WTC11 (cell line): Measurements from ENCODE around the gene SMPD1. TPM values are rescaled to one million over a fixed set of nuclear protein-coding genes. Genes with fewer than 3 reads are reported as not detected.
A peak's percentile ranks its signal among the peaks of the same experiment; 100 is the strongest.

Source experiments
- ATAC-seq: fragments of 200-7000 bp; cut with Tn5 transposase; 2 replicates; pipeline ENCODE4 v1.10.0; 2021; ENCODE audit warnings: mild to moderate bottlenecking, moderate library complexity
- CTCF ChIA-PET: fragments of 300-600 bp; sonication (Branson Sonifier 250); formaldehyde crosslinking; loops from one replicate; lab custom pipeline; 2021; ENCODE audit warnings: antibody characterized with exemption; lab: Charles Lee
- POLR2A ChIA-PET: fragments of 350-600 bp; sonication (Branson Sonifier 250); formaldehyde crosslinking; loops from one replicate; lab custom pipeline; 2021; ENCODE audit warnings: antibody characterized with exemption; lab: Charles Lee
- DNase-seq: peaks from one replicate; pipeline ENCODE4 v3.0.0; 2021; ENCODE audit warnings: low spot score
- H3K27ac Mint-ChIP-seq: 2 replicates; pipeline ENCODE4 v1.8.0; 2021; ENCODE audit warnings: mixed read lengths
- H3K27me3 Mint-ChIP-seq: 2 replicates; pipeline ENCODE4 v1.8.0; 2021; ENCODE audit warnings: low read depth, mild to moderate bottlenecking, moderate library complexity, mixed read lengths
- H3K36me3 Mint-ChIP-seq: 2 replicates; pipeline ENCODE4 v1.8.0; 2021; ENCODE audit warnings: mixed read lengths
- H3K4me1 Mint-ChIP-seq: 2 replicates; pipeline ENCODE4 v1.8.0; 2022; ENCODE audit warnings: mixed read lengths
- H3K4me3 Mint-ChIP-seq: 2 replicates; pipeline ENCODE4 v1.8.0; 2021; ENCODE audit warnings: mild to moderate bottlenecking, moderate library complexity, mixed read lengths
- H3K9me3 Mint-ChIP-seq: 2 replicates; pipeline ENCODE4 v1.8.0; 2021; ENCODE audit warnings: mixed read lengths
- CREB1 ChIP-seq: sonication (generic); formaldehyde crosslinking; IDR thresholded peaks from 2 replicates; pipeline ENCODE4 v1.8.0; 2023; ENCODE audit warnings: mild to moderate bottlenecking, missing genetic modification reagents
- GTF2I ChIP-seq: fragments of 250-450 bp; sonication (Bioruptor Pico); conservative IDR thresholded peaks from 2 replicates; pipeline ENCODE4 v1.4.0; 2021; ENCODE audit warnings: mild to moderate bottlenecking
- MYBL2 ChIP-seq: sonication (generic); formaldehyde crosslinking; IDR thresholded peaks from 2 replicates; pipeline ENCODE4 v1.8.1; 2023; ENCODE audit warnings: mild to moderate bottlenecking, moderate library complexity, missing genetic modification reagents
- NFYB ChIP-seq: sonication (generic); formaldehyde crosslinking; conservative IDR thresholded peaks from 2 replicates; pipeline ENCODE4 v1.8.0; 2022; ENCODE audit warnings: low read depth, missing genetic modification reagents
- NR1H2 ChIP-seq: sonication (generic); formaldehyde crosslinking; IDR thresholded peaks from 2 replicates; pipeline ENCODE4 v1.9.0; 2021; ENCODE audit warnings: mild to moderate bottlenecking, moderate library complexity, missing genetic modification reagents
- TEAD1 ChIP-seq: sonication (generic); formaldehyde crosslinking; IDR thresholded peaks from 2 replicates; pipeline ENCODE4 v1.8.0; 2022; ENCODE audit warnings: mild to moderate bottlenecking, missing genetic modification reagents
- ZNF138 ChIP-seq: sonication (generic); formaldehyde crosslinking; conservative IDR thresholded peaks from 2 replicates; pipeline ENCODE4 v1.8.1; 2022; ENCODE audit warnings: mild to moderate bottlenecking, moderate library complexity, missing genetic modification reagents
- ZNF396 ChIP-seq: fragments of 250-450 bp; sonication (Bioruptor Pico); IDR thresholded peaks from 2 replicates; pipeline ENCODE4 v1.8.0; 2021; ENCODE audit warnings: mild to moderate bottlenecking, moderate library complexity, borderline replicate concordance
- ZNF416 ChIP-seq: fragments of 250-450 bp; sonication (Bioruptor Pico); IDR thresholded peaks from 2 replicates; pipeline ENCODE4 v1.9.0; 2021; ENCODE audit warnings: mild to moderate bottlenecking, inconsistent platforms
- total RNA-seq: library from RNA; stranded (reverse); gene quantifications from 3 replicates; pipeline ENCODE4 v1.2.3, GENCODE V29; 2021
- TF ChIP-seq, protein P1 (sequence below): fragments of 250-450 bp; sonication (Bioruptor Pico); IDR thresholded peaks from 2 replicates; pipeline ENCODE4 v1.9.0; 2021; ENCODE audit warnings: mild to moderate bottlenecking, borderline replicate concordance
- TF ChIP-seq, protein P2 (sequence below): sonication (generic); formaldehyde crosslinking; IDR thresholded peaks from 2 replicates; pipeline ENCODE4 v1.8.1; 2022; ENCODE audit warnings: mild to moderate bottlenecking, missing genetic modification reagents, moderate library complexity, borderline replicate concordance
- TF ChIP-seq, protein P3 (sequence below): sonication (generic); formaldehyde crosslinking; IDR thresholded peaks from 2 replicates; pipeline ENCODE4 v1.8.1; 2022; ENCODE audit warnings: low read depth, missing genetic modification reagents, borderline replicate concordance
- TF ChIP-seq, protein P4 (sequence below): sonication (generic); formaldehyde crosslinking; IDR thresholded peaks from 2 replicates; pipeline ENCODE4 v1.8.1; 2022; ENCODE audit warnings: low read depth, mild to moderate bottlenecking, moderate library complexity, missing genetic modification reagents, borderline replicate concordance

Gene SMPD1
- total RNA-seq, 1 experiment from 2014 or later: 4.4 TPM

DNA sequence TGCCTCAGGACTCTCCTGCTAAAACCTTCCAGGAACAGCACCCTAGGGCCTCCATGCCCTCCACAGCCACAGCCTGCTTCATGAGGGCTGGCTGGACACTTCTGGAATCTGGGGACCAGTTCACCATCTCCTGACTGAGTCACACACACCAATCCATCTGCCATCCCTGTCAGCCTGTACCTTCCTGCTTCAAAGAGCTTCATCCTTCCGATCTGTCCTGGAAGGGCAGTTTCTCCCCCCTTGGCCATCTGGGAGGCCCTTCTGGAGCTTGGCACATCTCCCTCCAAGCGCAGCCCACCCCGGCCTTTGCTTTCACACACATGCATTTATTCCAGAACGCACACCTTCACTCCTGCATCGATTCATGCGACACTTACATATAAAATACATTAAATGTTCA lies 15.6 kb downstream of the SMPD1 start:
- ATAC-seq: no peak
- no peak for DNase-seq

DNA sequence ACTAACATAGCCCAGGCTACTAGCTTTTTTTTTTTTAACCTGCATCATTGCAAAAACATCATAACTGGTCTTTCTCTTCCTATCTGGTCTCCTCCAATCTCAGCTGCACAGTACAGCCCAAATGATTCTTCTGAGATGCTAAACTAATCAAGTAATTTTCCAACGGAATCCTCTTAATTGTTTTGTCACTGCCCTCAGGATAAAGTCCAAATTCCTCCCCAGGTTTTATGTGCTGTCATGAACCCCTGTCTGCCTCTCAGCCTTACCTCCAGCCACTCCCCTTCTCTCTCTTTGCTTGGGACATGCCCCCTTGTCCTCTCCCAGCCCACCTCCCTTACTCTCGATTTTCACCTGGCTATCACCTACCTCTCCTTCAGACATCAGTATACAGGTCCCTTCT lies 16.1 kb downstream of the SMPD1 start:
- ChIA-PET CTCF (interaction anchor here (1.0 to 2.4 kb wide), 5 partner anchors 16 to 125 kb away, joined by 3 to 23 read pairs (median 5); partner anchors contain the start of gene SMPD1), POLR2A (interaction anchor here (0.6 kb wide), 1 partner anchor 16 kb away, joined by 3 read pairs; the partner anchor contains the start of gene SMPD1)
- peaks cover 18% of the 10 kb centered on the region for H3K4me1 Mint-ChIP-seq
- H3K9me3 Mint-ChIP-seq: no peaks in the 10 kb centered on the region
- no peak overlapping the region for H3K27ac Mint-ChIP-seq
- ATAC-seq (no peak), DNase-seq (no peak)
- H3K36me3 Mint-ChIP-seq: no peaks in the 10 kb centered on the region
- H3K27me3 Mint-ChIP-seq: no peaks in the 10 kb centered on the region
- TF ChIP-seq ZNF138 (CRISPR knock-in tag): no peak
- no peak for TF ChIP-seq CREB1 (CRISPR knock-in tag)
- no peak for TF ChIP-seq GTF2I (CRISPR knock-in tag)
- TF ChIP-seq, protein P1, sequence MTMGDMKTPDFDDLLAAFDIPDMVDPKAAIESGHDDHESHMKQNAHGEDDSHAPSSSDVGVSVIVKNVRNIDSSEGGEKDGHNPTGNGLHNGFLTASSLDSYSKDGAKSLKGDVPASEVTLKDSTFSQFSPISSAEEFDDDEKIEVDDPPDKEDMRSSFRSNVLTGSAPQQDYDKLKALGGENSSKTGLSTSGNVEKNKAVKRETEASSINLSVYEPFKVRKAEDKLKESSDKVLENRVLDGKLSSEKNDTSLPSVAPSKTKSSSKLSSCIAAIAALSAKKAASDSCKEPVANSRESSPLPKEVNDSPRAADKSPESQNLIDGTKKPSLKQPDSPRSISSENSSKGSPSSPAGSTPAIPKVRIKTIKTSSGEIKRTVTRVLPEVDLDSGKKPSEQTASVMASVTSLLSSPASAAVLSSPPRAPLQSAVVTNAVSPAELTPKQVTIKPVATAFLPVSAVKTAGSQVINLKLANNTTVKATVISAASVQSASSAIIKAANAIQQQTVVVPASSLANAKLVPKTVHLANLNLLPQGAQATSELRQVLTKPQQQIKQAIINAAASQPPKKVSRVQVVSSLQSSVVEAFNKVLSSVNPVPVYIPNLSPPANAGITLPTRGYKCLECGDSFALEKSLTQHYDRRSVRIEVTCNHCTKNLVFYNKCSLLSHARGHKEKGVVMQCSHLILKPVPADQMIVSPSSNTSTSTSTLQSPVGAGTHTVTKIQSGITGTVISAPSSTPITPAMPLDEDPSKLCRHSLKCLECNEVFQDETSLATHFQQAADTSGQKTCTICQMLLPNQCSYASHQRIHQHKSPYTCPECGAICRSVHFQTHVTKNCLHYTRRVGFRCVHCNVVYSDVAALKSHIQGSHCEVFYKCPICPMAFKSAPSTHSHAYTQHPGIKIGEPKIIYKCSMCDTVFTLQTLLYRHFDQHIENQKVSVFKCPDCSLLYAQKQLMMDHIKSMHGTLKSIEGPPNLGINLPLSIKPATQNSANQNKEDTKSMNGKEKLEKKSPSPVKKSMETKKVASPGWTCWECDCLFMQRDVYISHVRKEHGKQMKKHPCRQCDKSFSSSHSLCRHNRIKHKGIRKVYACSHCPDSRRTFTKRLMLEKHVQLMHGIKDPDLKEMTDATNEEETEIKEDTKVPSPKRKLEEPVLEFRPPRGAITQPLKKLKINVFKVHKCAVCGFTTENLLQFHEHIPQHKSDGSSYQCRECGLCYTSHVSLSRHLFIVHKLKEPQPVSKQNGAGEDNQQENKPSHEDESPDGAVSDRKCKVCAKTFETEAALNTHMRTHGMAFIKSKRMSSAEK (CRISPR knock-in tag): no peak
- H3K4me3 Mint-ChIP-seq: no peak overlapping the region

More for the DNA sequence above, 15.6 kb downstream of the SMPD1 start:
- no peaks in the 10 kb centered on the region for H3K9me3 Mint-ChIP-seq
- H3K27me3 Mint-ChIP-seq: no peaks in the 10 kb centered on the region
- H3K36me3 Mint-ChIP-seq: no peaks in the 10 kb centered on the region
- TF ChIP-seq NFYB (CRISPR knock-in tag) (no peak), ZNF396 (no peak), GTF2I (CRISPR knock-in tag) (no peak), ZNF138 (CRISPR knock-in tag) (no peak), NR1H2 (CRISPR knock-in tag) (no peak), MYBL2 (CRISPR knock-in tag) (no peak), TEAD1 (CRISPR knock-in tag) (no peak), ZNF416 (CRISPR knock-in tag) (no peak)
- TF ChIP-seq, protein P2, sequence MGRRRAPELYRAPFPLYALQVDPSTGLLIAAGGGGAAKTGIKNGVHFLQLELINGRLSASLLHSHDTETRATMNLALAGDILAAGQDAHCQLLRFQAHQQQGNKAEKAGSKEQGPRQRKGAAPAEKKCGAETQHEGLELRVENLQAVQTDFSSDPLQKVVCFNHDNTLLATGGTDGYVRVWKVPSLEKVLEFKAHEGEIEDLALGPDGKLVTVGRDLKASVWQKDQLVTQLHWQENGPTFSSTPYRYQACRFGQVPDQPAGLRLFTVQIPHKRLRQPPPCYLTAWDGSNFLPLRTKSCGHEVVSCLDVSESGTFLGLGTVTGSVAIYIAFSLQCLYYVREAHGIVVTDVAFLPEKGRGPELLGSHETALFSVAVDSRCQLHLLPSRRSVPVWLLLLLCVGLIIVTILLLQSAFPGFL (CRISPR knock-in tag): no peak
- TF ChIP-seq, protein P3, sequence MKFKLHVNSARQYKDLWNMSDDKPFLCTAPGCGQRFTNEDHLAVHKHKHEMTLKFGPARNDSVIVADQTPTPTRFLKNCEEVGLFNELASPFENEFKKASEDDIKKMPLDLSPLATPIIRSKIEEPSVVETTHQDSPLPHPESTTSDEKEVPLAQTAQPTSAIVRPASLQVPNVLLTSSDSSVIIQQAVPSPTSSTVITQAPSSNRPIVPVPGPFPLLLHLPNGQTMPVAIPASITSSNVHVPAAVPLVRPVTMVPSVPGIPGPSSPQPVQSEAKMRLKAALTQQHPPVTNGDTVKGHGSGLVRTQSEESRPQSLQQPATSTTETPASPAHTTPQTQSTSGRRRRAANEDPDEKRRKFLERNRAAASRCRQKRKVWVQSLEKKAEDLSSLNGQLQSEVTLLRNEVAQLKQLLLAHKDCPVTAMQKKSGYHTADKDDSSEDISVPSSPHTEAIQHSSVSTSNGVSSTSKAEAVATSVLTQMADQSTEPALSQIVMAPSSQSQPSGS: no peak
- TF ChIP-seq, protein P4, sequence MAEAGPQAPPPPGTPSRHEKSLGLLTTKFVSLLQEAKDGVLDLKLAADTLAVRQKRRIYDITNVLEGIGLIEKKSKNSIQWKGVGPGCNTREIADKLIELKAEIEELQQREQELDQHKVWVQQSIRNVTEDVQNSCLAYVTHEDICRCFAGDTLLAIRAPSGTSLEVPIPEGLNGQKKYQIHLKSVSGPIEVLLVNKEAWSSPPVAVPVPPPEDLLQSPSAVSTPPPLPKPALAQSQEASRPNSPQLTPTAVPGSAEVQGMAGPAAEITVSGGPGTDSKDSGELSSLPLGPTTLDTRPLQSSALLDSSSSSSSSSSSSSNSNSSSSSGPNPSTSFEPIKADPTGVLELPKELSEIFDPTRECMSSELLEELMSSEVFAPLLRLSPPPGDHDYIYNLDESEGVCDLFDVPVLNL (CRISPR knock-in tag): no peak
- POLR2A ChIA-PET: interaction anchor here (1.4 kb wide), 1 partner anchor 10 kb away, joined by 3 read pairs; no protein-coding TSS in a partner anchor
- CTCF ChIA-PET: interaction anchor here (0.5 to 2.4 kb wide), 5 partner anchors 16 to 125 kb away, joined by 3 to 23 read pairs (median 5); partner anchors contain the start of gene SMPD1
- no peak overlapping the region for H3K4me3 Mint-ChIP-seq
- peak overlapping the region; percentile 46; the same call in 1 of the 2 replicates for H3K27ac Mint-ChIP-seq
- peaks cover 18% of the 10 kb centered on the region for H3K4me1 Mint-ChIP-seq
